Thyroid gland (tissue), 4 donors: Measurements from ENCODE around the gene PRAMEF5.
"Not testable (repeated sequence)": the region's sequence is repeated elsewhere in the genome, so short reads cannot be mapped to it uniquely, and the experiment has no call there.

Experiments used
- CTCF ChIP-seq, 6 experiments: fragments of 200-600 bp in 3 of 6; fragments of 450-650 bp in 3 of 6; sonication (generic) in 3 of 6; IDR thresholded peaks; one replicate each; pipeline ENCODE4 v1.5.1; 2016 to 2019; ENCODE audit warnings: antibody characterized with exemption in 6 of 6, mild to moderate bottlenecking in 2 of 6, inconsistent platforms in 1 of 6, moderate library complexity in 1 of 6
- POLR2A ChIP-seq, 2 donors: fragments of 450-650 bp; IDR thresholded peaks; one replicate each; pipeline ENCODE4 v1.6.1; 2017; ENCODE audit warnings: antibody characterized with exemption in 2 of 2, mild to moderate bottlenecking in 2 of 2, moderate library complexity in 1 of 2

DNA sequence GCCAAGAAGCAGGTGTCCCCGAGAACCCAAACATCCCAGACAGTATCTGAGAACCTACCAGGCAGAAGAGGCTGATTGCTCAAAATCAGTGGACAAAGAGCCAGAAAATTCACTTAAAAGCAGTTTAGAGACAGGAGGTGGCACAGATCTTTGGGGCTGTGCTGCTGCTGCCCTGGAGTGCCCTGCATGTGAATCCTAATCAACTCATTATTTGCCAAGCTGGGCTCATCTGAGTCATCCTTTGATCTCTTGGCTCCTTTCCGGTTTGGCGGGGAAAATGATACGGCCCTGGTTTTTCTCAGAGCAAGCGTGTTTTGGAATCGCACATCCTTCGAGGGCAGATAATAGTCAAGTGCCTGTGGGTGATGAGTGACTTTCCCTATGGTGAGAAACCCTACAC lies 37.4 kb upstream of the PRAMEF5 start:
- not testable (repeated sequence) for TF ChIP-seq CTCF, POLR2A (IDR thresholded peaks at IDR 0.05)
